Heart left ventricle (tissue), 13 donors: ENCODE measurements around the gene DPM2.

Experiments used
- CTCF ChIP-seq, 12 donors: fragments of 200-600 bp; sonication (generic) in 4 of 12; IDR thresholded peaks; one replicate each; pipeline versions ENCODE4 v1.5.0 to v1.8.0; 2018 to 2022; ENCODE audit warnings: antibody characterized with exemption in 12 of 12, mild to moderate bottlenecking in 5 of 12
- POLR2A ChIP-seq, 2 donors: fragments of 450-650 bp; IDR thresholded peaks; one replicate each; pipeline ENCODE4 v1.6.1; 2017; ENCODE audit warnings: antibody characterized with exemption in 2 of 2, mild to moderate bottlenecking in 2 of 2, moderate library complexity in 2 of 2
- donor health status: ischemic (EF 13 %, LVEDD 7.1; RV severe dilation, severe dysfunction).
- donor health status: DM: no; HTN: yes; CAD: no.
- donor health status: DM: no; HTN: no; CAD: no.
- donor health status: ischemic (EF 25% LVEDD 6.9; RV normal size, moderate dysfunction).
- donor health status: ischemic (EF 25% LVEDD 5.7; RV mildly dilated, moderate dysfunction).
- donor health status: ischemic (EF 35%, LVEDD 5.7; RV mildly dilated, moderate dysfunction).
- donor health status: nonischemic (EF 11% LVEDD 7.7; RV severe dilation, severe dysfunction).
- donor health status: DM: yes; HTN: yes; CAD: no.
- donor health status: PGD.
- donor health status: ischemic (EF 29% LVEDD 5.4; RV normal size, mild dysfunction).
- donor health status: nonischemic (EF 23%, LVEDD 6.1; RV moderate dilation, normal function).

GRCh38 chr9:127912296-127912695, 25.4 kb downstream of the DPM2 start:
- TF ChIP-seq CTCF (IDR thresholded peaks at IDR 0.05), result no peak
- TF ChIP-seq POLR2A (IDR thresholded peaks at IDR 0.05), result no peak
